ENCODE results near the gene CDK19. TPM values are rescaled to one million over a fixed set of nuclear protein-coding genes. Genes with fewer than 3 reads are reported as not detected.

The CDK19 gene
- total and polyA plus RNA-seq, 12 donors, result 3.5 to 59.1 (median 7.9) TPM

DNA sequence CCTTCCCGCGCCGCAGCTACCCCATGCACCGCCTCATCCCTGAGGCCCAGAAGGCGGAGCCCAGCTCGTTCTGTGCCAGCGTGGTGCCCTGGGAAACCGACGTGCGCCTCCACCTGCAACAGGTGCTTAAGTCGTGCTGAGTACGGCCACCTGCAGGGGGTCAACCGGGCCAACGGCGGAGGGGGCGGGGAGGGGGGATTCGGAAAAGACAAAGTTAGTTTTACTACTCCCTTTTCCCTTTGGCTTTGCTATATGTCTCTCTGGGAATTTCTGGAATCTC, 168.9 kb downstream of the CDK19 start:
- WGBS, 4 donors, result 80 to 86% (median 83%) methylated on average over 14 to 17 of the region's 17 CpGs
- H3K4me3 ChIP-seq, result no peak overlapping the region
- no peaks in the 10 kb centered on the region for H3K36me3 ChIP-seq (replicated peaks in 1 of 2)
- no peak for TF ChIP-seq POLR2A (IDR thresholded peaks at IDR 0.05)
- no peaks in the 10 kb centered on the region for H3K9me3 ChIP-seq (replicated peaks in 1 of 3)
- DNase-seq, result no peak
- no peaks in the 10 kb centered on the region for H3K27me3 ChIP-seq
- H3K4me1 ChIP-seq (replicated peaks in 1 of 2), result peaks cover 0 to 27% of the 10 kb centered on the region in 2 donors
- H3K27ac ChIP-seq, result no peak overlapping the region
- intact Hi-C loops (cut with DNase I), result no loop called here

DNA sequence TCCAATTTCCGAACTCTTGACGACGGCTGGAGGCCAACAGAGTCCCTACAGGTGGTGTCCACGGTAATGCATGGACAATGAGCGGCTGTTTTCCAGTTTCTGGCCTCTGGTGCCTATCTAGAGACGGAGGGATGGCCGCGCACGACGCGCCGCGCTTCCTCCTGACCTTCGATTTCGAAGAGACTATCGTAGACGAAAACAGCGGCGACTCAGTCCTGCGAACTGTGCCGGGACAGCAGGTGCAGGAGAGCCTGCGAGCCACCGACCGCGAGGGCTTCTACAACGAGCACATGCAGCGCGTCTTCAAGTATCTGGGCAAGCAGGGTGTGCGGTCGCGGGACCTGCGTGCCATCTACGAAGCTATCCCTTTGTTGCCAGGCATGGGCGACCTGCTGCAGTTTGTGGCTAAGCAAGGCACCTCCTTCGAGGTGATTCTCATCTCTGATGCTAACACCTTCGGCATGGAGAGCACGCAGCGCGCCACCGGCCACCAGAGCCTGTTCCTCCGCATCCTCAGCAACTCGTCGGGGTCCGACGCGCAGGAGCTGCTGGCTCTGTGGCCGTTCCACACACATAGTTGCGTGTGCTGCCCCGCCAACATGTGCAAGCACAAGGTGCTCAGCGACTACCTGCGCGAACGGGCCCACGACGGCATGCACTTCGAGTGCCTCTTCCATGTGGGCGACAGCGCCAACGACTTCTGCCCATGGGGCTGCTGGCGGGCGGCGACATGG, 169.4 kb downstream of the CDK19 start:
- Histone ChIP-seq H3K4me1 (replicated peaks in 1 of 2) (peaks cover 0 to 27% of the 10 kb centered on the region in 2 donors), H3K27me3 (no peaks in the 10 kb centered on the region)
- WGBS, 4 donors, result 93 to 98% (median 95%) methylated on average over 31 to 62 of the region's 62 CpGs

DNA sequence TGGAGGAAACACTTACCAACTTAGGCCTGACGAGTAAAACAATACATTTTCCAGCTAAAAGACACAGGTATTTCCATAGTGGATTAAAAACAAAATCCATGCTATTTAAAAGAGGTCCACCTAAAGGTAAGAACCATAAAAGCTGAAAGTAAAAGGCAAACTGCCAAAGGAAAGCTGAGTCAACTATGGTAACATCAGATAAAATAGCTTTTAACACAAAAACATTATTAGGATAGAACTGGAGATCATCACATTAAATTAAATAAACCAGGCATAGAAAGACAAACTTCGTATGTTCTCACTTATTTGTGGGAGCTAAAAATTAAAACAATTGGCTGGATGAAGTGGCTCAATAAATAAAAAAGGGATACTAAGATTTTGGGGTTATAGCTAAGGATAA, 172.1 kb downstream of the CDK19 start:
- Histone ChIP-seq H3K9me3 (replicated peaks in 1 of 3) (no peaks in the 10 kb centered on the region), H3K27ac (no peak overlapping the region), H3K4me1 (replicated peaks in 1 of 2) (peaks cover 0 to 11% of the 10 kb centered on the region in 2 donors), H3K4me3 (no peak overlapping the region), H3K27me3 (no peaks in the 10 kb centered on the region), H3K36me3 (replicated peaks in 1 of 2) (no peaks in the 10 kb centered on the region)
- WGBS, 4 donors, result 51 to 67% (median 62%) methylated on average over 2 of the region's 2 CpGs
- DNase-seq, result no peak
- TF ChIP-seq POLR2A (IDR thresholded peaks at IDR 0.05) (no peak), CTCF (IDR thresholded peaks at IDR 0.05) (no peak)
- intact Hi-C loops (cut with DNase I), result no loop called here

More for the DNA sequence above, 169.4 kb downstream of the CDK19 start:
- no peaks in the 10 kb centered on the region for H3K36me3 ChIP-seq (replicated peaks in 1 of 2)
- H3K9me3 ChIP-seq (replicated peaks in 1 of 3), result no peaks in the 10 kb centered on the region
- TF ChIP-seq POLR2A (IDR thresholded peaks at IDR 0.05), result no peak
- intact Hi-C loops (cut with DNase I), result no loop called here
- H3K27ac ChIP-seq, result no peak overlapping the region
- no peak overlapping the region for H3K4me3 ChIP-seq
- no peak for DNase-seq

DNA sequence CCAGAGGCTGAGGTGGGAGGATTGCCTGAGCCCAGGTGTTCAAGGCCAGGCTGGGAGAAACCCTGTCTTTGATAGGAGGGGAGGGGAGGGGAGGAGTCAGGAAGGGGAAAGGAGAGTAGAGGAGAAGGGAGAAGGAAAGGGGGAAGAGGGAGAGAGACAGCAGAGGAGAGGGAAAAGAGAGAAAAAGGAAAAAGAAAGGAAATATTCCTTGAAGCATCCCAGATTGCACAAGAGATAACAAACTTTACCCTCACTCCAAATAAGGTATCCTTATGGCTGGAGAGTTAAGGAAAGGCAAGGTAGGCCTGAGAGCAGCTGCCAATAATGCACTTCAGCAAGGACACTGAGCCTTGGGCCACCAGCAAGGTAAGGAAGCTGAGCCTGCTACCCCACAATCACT, 172.6 kb downstream of the CDK19 start:
- TF ChIP-seq CTCF (IDR thresholded peaks at IDR 0.05) (no peak), POLR2A (IDR thresholded peaks at IDR 0.05) (no peak)
- DNase-seq, result no peak
- Histone ChIP-seq H3K27me3 (no peaks in the 10 kb centered on the region), H3K36me3 (replicated peaks in 1 of 2) (no peaks in the 10 kb centered on the region), H3K4me3 (no peak overlapping the region), H3K27ac (no peak overlapping the region), H3K9me3 (replicated peaks in 1 of 3) (no peaks in the 10 kb centered on the region), H3K4me1 (replicated peaks in 1 of 2) (peaks cover 0 to 11% of the 10 kb centered on the region in 2 donors)
- intact Hi-C loops (cut with DNase I), result no loop called here

GRCh38 chr6:110636781-110637180, 178.5 kb downstream of the CDK19 start:
- Histone ChIP-seq H3K27me3 (no peaks in the 10 kb centered on the region), H3K9me3 (replicated peaks in 1 of 3) (no peaks in the 10 kb centered on the region), H3K4me3 (no peak overlapping the region), H3K36me3 (replicated peaks in 1 of 2) (no peaks in the 10 kb centered on the region), H3K4me1 (replicated peaks in 1 of 2) (no peaks in the 10 kb centered on the region), H3K27ac (no peak overlapping the region)
- WGBS, 4 donors, result 89 to 93% (median 91%) methylated on average over 2 of the region's 2 CpGs
- DNase-seq, result peak in 1 of 7 donors; percentile 22
- intact Hi-C loops (cut with DNase I), result no loop called here
- TF ChIP-seq CTCF (IDR thresholded peaks at IDR 0.05) (no peak), POLR2A (IDR thresholded peaks at IDR 0.05) (no peak)

Measured in adrenal gland (tissue), 12 donors.